EL (cell line): ENCODE data around the gene OTUD5.
"Not testable (repeated sequence)": the region's sequence is repeated elsewhere in the genome, so short reads cannot be mapped to it uniquely, and the experiment has no call there.

Source experiments
- DNase-seq: peaks from one replicate; pipeline ENCODE4 v3.0.0-alpha.2; 2016

The OTUD5 gene

GRCh38 chrX:48957477-48957826, at the start of gene OTUD5:
OTUD5 (minus strand) TSS chrX:48957607; CDS start chrX:48957570, 37 bp downstream.
- DNase-seq: peak; percentile 62

- DNase-seq: no peak
These were observed 46.3 kb upstream of the OTUD5 start for GRCh38 chrX:49003696-49004095.

- DNase-seq: peak; percentile 77
These were observed 44.9 kb upstream of the OTUD5 start, which contains the start of gene GRIPAP1 for GRCh38 chrX:49002091-49002935. GRIPAP1 (minus strand) TSS chrX:49002264; CDS start chrX:49002229, 35 bp downstream.

GRCh38 chrX:49001521-49002090, 44.2 kb upstream of the OTUD5 start:
- peak; percentile 53 for DNase-seq

- DNase-seq: no peak
These were observed 43.2 kb upstream of the OTUD5 start for GRCh38 chrX:49000636-49001035.

DNA sequence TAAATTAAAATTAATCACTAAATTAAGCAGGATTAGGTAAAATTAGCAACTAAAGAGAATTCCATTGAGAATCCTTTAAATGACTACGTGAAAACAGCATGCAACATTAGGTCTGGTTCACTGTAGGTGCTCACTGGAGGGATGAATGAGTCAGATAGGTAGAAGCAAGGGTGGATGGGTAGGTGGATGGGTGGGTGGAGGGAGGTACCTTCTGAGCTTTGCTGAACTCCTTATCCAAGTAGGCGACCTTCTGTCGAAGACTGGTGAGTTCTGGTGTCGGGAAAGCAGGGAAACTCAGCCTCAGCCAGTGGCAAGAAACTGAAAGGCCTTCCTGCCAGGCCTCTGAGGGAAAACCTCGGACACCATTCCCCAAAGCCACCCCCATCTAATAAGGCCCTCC, 41.6 kb upstream of the OTUD5 start:
- DNase-seq: no peak

DNA sequence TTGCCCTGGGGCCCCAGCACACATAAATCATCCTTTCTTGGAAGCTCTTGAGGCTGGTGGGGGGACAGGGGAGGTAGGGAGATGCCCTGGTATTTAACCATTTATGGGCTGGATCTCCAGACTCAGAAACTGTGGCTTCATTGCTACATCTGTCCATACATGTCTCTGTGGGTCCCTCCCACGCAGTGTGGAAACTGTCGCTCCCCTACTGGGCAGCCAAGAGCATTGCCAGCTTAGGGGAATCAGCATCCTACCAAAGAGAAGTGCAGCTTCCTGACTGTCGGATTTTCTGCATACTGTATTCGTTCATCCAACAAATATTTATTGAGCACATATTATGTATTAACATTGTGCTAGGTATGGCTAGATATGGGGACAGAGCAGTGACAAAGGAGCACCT, 41.0 kb upstream of the OTUD5 start:
- DNase-seq: no peak

DNA sequence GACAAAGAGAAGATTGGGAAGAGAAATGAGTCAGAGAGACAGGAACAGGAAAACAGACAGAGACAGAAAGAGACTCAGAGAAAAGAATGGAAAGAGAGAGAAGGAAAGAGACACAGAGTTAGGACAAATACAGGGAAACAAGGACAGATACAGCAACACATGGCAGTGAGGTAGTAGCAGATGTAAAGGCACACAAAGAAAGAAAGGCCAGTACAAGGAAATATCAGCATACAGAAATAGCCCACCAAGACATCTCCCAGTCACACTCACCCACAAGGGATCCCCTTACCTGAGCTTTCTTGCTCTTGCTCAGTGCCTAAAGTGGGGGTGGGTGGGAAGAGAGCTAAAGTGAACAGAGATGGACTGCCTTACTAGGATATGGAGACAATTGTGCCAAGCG, 40.5 kb upstream of the OTUD5 start:
- no peak for DNase-seq

- no peak for DNase-seq
These were observed 40.0 kb upstream of the OTUD5 start for GRCh38 chrX:48997455-48997854.

DNA sequence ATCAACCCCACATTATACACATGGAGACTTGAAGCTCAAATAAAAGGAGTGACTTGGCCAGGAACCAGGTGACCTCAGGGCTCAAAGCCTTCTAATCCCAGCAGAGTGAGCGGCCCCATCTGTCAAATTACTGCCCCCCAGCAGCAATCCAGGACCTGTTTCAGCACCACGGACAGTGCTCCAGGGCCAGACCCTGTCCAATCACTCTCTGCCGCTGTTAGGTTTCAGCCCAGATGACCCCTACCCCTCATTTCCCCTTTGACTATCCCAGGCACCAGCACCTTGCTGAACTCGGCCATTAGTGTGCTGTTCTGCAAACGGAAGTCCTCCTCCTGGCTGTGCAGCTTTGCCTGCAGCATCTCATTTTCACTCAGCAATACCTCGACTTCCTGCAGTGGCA, 39.6 kb upstream of the OTUD5 start:
- no peak for DNase-seq

DNA sequence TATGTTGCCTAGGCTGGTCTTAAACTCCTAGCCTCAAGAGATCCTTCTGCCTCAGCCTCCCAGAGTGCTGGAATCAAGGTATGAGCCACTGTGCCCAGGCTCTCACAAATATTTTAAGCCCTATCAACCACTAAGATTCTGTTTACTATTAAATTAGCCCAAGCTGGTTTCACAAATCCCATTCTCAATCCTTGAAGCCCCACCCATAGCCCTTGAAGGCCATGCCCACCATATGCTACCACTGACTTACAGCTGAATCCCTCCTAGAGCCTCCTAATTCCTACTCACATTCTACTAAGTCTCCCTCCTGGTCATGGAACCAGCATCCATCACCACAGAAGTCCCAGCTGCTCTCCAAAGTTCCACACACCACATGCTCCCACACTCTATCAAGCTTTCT, 34.9 kb upstream of the OTUD5 start:
- DNase-seq: no peak

GRCh38 chrX:48989483-48989882, 32.1 kb upstream of the OTUD5 start:
- no peak for DNase-seq

DNA sequence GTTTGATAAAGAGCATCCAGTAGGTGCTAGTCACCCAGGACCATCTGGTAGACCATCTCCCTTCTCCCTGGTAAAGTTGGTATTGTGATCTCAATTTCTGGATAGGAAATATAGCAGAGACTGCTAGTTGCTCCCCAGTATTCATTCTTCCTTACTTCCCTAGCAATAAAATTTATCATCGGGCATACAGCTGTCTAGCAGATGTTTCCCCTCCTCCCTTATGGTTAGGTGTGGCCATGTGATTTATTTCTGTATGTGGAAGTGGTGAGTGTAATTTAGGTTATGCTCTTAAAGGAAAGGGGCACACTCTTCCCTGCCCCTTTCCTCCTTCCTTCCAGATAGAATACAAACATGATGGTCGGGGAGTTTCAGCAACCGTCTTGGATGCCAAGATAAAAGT, 26.5 kb upstream of the OTUD5 start:
- no peak for DNase-seq

GRCh38 chrX:48983081-48983480, 25.7 kb upstream of the OTUD5 start:
- DNase-seq: no peak

DNA sequence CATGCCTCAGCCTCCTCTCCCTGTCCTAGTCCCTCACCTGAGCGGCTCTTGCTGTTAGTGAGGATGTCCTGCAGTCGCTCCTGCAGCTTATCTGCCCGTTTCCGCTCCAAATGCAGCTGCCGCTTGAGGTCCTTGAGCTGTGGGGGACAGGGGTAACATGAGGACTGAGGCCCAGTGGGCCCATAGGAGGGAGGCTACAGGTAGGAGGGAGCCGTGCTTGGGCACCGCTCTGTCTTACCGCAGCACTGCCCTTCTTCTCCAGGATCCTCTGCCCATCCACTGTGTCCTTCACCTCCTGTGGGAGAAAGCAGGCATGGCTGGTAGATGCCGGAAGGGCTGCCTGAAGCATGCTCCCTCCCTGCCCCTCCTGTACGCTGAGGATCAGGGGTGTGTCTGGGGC, 23.8 kb upstream of the OTUD5 start:
- no peak for DNase-seq

DNA sequence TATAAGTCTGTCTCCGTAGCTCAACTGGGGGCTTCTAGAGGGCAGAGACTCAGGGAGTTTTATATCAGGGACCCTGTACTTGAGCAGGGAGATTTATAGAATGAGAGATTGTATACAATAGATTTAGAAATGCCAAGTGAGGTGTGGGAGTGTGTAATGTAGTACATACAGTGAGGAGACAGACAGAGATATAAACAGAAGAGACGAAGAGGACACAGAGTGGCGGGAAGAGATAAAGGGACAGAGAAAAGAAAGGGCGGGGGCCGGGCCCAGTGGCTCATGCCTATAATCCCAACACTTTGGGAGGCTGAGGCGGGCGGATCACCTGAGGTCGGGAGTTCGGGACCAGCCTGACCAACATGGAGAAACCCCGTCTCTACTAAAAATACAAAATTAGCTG, 22.9 kb upstream of the OTUD5 start:
- DNase-seq: not testable (repeated sequence)

DNA sequence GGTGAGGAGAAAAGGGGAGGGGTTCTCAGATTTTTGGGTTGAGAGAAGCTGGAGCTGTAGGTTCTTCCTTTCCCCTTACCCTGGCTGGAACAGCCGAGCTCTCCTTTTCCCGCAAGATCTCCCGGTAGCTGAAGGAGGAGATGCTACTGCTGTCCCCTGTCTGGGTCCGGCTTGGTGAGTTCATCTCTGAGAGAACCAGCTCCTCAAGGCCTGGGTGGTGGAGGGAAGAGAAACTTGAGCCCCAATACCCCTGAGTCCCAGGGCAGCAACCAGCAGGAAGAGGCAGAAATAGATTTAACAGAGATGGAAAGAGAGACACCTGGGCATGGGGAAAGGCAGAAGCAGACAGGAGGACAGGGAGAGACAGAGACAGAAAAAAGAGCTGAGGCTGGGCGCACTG, 20.8 kb upstream of the OTUD5 start:
- no peak for DNase-seq

DNA sequence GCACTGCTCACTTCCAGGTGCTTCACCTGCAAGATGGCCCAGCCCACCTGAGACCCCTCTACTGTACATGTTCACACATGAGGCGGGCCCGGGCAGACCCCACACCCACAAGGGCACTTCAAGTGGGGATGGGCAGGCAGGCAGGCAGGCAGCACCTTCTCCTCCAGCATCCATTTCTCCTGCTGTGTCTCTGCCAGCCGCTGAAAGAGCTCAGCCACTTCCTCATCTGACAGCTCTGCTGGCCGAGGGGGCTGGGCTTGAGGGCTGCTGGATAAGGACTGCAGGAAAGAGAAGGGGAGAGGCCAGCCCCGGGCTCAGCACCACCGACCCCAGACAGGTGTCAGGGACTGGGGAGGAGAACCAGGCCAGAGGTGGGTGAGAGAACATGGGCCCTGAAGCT, 18.7 kb upstream of the OTUD5 start:
- no peak for DNase-seq

DNA sequence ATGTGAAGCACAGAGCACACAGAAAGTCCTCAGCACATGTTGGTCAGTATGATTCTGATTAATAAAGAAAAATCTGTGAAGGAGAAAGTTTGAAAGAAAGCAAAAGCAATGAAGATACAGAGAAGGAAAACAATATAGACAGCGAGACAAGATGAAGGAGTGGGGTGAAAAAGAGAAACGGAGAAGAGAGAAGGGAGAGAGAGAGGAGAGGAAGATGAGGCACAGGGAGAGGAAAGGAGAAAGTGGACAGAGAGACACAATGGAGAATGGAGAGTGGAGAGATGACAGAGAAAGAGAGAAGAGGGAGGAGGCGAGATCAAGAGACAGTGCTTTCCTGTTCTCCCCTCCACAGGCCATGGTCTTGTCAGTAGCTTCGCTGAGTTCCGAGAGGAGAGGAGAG, 18.1 kb upstream of the OTUD5 start:
- DNase-seq: no peak

DNA sequence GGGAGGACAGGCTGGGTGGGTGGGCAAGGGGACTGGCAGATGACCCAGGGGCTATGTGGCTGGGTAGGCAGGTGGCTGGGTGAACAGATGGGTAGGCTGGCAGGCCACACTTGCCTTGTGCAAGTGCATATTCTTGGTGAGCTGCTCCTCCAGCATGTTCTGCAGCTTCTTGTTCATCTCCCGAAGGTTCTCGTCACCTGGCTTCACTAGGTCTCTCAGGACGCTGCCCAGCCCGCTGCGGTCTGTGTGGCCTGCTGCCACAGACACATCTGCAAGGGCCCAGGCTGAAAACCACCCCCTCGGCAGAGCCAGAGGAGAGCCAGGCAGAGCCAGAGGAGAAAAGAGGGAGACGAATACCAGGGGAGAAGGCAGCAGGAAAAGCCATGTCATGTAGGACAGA, 17.6 kb upstream of the OTUD5 start:
- DNase-seq: no peak

DNA sequence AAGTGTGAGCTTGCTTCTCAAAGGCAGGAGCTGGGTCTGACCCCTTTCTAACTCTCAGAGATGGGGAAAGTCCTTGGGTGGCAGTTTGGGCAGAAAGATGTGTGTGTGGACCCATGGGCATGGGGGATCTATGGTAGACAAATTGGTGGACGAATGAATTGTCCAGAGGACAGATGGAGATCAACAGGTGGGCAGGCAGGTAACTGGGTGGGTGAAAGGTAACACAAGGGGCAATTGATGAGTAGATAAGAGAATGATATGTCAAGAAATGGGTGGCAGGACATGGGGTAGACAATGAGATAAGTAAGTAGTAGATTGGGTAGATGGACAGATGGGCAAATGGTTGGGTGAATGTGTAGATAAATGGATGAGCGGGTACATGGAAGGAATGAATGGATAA, 17.2 kb upstream of the OTUD5 start:
- DNase-seq: no peak

DNA sequence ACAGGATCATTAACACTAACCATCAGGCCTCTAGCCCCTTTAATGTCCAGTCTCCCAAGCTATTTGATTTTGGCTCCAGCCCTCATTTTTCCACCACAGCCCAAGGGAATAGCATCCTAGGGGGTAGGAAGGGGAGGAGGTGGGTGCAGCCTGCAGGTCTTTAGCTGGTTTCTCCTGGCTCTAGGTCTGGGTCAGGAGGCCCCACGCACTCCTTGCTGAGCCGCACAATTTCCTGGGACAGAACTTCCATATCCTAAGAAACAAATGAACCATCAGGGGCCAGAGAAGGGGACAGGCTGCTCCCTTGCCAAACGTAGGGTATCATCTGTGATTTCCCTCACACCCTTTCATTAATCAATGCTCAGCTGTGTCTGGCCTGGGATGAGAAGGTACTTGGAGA, 16.6 kb upstream of the OTUD5 start:
- no peak for DNase-seq

GRCh38 chrX:48972220-48973164, 15.1 kb upstream of the OTUD5 start:
- DNase-seq: peak; percentile 63
